Glomerular visceral epithelial cell (primary cell): ENCODE results near the gene NADSYN1.

Source experiments
- DNase-seq: peaks from one replicate; pipeline ENCODE4 v3.0.0-alpha.2; 2016; ENCODE audit errors: extremely low spot score

Gene NADSYN1

DNA sequence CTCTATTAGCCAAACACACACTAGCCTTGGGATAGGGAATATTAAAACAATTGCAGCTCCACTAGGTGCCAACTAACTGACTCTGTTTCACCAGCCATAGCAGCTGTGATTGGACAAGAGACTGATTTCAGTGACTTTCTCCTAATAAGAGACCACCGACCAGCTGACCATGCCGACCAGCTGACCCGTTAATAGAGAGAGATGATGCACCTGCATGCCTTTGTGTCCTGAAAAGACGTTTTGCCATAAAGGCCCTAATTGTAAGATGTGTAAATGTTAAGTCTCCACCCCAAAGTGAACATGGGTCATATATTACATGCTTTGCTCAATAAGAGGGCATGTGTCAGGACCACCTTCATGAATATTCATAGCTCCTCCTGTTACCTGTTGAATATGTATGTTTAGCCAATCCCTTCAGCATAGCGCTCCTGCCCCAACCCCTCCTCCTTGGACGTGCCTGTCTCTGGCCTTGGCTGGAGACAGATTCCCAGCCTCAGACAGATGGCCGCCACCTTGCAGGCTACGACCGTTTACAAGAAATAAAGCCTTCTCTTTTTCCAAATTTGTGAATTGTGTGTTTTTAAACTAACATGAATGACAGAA, 1.3 kb upstream of the NADSYN1 start:
- peak; percentile 12 for DNase-seq

DNA sequence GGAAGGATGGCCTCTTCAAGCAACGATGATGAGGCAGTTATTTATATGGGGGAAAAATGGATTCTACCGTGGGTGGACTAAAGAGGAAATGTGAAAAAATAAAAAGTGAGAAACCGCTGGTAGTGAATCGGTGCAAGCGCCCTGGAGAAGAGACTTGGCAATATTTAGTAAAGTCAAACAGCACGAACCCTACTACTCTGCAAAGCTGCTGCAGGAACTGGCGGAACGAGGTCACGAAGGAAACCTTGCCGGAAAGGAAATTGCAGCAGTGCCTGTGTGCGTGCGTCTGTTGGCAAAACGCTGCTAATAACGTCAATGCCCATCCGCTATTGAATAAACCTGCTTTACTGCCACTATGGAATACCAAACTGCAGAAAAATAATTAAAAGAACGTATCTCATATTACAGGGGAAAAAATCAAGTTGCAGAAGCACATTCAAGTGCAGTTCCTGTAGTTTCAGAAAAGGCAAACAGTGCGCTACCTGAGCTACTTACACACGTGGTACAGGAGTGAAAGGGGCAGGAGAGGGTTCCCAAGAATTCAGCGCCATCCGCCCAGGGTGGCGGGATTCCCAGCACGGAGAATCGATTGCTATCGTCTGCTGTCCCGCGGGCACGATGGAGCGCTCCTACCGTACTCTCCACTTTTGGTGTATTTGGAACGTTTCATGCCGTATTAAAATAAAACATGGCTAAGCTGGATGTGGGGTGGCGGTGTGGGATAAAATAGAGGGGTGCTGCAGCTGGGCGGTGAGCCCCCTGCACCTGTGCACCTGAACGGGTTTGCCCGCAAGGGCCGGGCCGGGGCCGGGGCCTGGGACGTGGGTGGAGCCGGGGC, 585 bp upstream of the NADSYN1 start:
- DNase-seq = no peak

DNA sequence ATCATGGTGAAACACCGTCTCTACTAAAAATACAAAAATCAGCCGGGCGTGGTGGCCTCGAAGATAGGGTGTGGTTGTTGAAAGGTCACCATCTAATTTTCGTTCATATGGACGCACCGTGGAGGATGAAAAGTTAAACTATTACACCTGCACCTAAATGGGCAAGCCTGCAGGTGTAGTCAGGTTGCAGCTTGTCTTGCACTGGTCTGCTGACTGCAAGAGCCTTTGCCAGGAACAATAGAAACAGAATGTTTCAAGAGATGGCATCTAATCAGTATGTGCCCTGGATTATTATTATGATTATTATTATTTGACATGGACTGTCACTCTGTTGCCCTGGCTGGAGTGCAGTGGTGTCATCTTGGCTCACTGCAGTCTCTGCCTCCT, 908 bp downstream of the NADSYN1 start:
- DNase-seq = no peak

DNA sequence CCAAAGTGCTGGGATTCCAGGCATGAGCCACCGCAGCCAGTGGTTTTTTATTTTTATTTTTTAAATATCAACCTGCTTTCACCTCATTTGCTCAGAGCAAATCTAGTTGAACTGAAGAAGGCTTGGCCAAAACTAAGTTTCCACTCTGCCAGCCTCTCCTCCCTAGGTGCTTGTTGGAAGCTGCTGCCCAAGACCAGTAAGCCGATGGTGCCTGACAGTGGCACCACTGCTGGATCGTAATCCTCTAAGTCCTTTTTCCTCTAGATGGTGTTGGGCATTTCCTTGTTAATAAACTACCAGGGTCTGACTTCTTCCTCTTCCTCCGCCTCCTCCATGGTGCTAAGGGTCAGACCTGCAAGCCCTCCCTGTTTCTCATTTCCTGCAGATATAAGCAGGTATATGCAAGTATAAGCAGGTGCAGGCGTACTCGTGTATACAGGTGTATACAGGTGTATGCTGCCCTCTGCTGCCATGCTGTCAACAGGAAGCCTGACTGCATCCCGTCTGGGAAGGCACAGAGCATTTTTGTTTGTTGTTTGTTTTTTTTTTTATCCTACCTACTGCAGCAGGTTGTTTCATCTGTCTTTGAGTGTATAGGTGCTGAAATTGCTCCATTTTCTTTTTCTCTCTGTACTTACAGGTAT, 1.6 kb downstream of the NADSYN1 start:
- DNase-seq = no peak

DNA sequence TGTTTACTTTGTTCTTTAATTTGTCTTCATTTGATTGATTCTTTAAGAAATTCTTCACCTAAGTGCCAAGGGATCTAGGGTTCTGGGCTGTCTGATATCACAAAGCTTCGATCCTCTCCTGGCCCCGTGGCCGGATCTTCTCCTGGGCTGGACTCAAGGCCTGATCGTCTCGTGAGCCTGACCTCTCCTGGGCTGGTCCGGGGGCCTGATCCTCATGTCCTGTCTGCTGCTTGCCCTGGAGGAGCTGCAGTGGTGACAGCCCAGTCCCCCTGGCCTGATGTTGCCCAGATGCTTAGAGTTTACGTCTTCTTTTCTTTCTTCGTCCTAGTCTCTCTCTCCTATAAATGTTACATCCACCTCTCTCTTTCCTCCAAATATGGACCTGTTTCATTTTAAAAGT, 3.3 kb downstream of the NADSYN1 start:
- DNase-seq = no peak

DNA sequence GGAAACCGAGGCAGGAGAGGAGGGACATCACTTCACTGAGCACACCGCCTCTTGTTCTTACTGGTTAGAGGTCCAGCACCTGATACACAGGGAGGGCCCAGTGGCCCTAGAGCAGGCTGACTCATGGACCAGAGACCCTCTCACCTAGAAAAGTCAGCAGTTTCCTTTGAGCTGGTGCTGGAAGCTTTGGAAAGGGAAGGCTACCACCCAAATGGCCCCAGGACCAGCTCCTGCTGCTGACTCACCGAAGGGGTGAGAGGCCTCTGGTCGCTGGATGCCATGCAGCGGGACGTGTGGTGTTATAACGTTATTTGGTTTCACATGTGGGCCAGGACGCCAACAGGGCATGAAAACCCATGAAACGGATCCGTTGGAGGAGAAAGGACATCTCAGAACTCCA, 3.8 kb downstream of the NADSYN1 start:
- no peak for DNase-seq

DNA sequence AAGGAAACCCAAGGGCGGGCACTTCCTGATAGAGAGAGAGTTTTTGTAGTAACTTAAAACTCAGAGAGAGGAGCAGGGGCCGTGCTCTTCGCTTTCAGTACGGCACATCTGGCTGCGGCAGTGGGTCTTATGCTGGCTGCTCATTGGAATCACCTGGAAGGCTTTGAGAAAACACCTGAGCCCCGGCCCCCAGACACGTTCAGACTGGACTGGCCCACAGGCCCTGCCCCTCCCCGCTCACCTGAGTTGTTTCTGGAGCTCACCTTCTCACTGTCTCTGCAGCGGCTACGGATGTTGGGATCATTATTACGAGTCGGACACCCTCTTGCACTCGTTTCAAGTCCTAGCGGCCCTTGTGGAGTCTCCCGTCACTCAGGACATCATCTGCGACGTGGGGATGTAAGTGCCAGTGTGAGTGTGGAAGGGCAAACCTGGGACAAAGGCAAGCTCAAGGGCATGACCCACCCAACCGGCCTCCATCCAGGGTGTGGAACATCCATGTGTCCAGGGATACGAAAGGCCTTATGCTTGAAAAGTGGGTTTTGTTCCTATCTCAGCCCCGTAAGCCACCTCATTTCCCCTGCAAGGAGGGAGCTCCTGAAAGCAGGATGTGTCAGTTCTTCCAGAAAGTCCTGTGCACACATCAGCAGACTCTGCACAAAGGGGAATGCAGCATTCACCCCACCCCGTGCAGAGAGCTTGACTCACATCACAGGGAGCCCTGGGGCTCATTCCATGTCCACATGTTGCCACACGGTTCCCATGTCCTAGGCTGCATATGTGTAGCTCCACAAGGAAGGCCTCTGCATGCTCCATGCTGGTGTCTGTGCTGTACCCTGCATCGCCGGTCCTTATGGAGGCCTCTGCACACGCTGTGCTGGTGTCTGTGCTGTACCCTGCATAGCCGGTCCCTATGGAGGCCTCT, 5.4 kb downstream of the NADSYN1 start:
- DNase-seq = no peak

DNA sequence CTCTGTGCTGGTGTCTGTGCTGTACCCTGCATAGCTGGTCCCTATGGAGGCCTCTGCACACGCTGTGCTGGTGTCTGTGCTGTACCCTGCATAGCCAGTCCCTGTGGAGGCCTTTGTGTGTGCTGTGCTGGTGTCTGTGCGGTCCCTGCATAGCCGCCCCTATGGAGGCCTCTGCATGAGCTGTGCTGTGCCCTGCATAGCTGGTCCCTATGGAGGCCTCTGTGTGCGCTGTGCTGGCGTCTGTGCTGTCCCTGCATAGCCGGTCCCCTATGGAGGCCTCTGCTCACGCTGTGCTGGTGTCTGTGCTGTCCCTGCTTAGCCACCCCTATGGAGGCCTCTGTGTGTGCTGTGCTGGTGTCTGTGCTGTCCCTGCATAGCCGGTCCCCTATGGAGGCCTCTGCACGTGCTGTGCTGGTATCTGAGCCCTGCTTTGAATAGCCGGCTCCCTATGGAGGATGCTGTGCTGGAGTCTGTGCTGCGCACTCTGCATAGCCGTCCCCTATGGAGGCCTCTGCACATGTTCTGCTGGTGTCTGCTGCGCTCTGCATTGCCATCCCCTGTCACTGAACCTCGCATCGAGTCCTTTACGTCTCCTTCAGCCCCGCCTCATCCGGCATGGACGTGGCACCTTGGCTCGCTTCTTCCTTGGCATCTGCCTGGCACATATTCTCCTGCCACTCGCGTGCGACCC, 6.2 kb downstream of the NADSYN1 start:
- no peak for DNase-seq

DNA sequence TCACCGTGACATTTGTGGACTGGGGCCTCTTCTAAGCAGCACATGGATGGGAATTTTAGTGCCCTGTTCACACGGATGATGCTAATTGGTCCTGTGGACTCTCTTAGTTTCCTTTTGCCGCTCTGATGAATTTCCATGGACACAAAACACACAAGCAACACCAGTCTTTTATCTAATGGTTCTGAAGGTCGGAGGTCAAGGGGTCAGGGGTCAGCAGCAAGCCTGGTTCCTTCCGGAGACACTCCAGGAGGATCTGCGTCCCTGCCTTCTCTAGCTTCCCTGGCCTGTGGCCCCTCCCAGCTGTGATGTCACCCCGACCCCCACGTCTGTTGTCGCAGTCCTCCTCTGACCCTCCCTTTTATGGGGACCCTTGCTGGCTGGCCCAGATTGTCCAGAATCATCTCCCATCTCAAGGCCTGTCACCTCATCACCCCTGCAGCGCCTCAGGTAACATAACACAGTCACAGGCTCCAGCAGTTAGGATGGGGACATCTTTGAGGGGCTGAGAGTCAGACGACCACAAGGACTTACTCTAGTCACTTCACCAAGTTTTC, 6.8 kb downstream of the NADSYN1 start:
- no peak for DNase-seq

DNA sequence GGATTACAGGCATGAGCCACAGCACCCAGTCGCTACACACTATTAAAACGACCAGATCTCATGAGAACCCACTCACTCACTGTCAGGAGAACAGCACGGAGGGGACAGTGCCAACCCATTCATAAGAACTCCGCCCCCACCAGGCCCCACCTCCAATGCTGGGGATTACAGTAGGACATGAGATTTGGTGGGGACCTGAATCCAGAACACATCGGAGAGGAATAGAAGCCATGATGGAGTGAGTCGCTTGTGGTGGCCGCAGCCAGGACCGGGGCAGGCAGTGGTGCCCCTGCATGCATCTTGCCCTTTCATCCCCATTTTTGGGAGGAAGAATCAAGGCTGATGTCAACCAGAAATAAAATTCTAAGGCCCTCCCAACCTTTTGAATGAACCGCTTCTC, 8.7 kb downstream of the NADSYN1 start:
- no peak for DNase-seq

DNA sequence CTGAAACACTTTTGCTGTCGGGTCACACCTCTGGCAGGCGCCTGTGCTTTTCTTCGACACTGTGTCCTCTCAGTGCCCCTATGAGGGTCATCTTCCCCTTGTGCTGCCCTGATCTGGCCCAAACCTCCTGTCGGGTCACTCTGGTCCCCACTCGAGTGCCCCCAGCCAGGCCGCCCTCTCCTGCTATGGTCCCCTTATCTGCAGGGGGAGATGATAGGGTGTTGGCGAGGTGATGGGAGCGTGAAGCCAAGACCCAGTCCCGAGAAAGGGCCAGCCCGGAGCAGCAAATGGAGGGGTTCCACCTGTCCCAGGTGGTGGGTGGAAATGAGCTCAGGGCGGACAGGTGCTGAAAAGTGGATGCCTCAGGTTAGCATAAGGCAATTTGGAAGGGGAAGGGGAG, 9.7 kb downstream of the NADSYN1 start:
- DNase-seq = no peak

DNA sequence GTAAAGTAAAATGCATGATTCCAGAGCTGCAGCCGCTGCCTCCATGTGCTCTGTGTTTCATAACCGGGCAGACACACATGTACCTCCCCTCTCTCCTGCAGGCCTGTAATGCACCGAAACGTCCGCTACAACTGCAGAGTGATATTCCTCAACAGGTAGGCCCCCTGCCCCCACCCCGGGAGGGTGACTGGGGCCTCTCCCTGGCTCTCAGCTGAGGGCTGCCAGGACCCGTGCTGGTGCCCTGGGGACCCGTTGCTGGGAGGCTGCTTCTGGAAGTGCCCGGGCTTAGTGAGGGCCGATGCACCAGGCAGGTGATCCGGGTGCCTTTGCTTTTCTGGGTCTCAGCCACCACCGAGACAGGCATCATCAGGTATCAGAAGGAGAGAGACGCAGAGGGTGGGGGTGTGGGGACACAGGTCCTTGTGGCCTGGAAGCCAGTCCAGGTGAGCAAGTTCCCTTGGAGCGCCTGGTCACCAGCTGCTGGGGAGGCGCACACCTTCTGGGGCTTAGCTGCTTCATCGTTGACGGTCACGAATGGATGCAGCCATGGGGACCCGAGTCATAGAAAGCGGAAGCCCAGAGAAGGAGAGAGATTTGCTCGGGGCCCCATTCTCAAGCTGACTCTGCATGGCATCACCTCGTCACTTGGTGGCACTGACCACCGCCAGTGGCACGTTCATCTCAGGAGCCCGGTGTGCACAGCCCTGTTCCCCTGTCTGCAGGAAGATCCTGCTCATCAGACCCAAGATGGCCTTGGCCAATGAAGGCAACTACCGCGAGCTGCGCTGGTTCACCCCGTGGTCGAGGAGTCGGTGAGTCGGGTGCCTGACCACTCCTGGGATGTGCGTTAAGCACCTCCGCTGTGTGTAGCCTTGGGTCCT, 10.6 kb downstream of the NADSYN1 start:
- DNase-seq = no peak

DNA sequence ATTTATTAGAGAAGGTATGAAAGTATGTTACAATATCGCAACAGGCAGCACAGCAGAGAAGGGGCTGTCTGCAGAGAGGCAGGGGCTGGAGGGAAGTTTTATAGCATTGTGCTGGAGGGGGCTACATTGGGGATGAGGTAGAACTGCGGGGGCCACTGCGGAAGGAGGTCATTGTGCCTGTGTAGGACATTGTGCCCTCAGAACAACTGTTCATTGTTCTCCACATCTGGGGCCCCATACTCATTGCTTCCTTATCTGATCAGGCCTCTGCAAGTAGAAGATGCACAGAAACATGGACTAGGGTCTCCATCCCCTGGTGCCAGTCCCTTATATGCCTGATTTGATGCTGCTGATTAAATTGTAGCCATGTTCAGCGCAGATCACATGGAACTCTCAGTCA, 12.1 kb downstream of the NADSYN1 start:
- no peak for DNase-seq

DNA sequence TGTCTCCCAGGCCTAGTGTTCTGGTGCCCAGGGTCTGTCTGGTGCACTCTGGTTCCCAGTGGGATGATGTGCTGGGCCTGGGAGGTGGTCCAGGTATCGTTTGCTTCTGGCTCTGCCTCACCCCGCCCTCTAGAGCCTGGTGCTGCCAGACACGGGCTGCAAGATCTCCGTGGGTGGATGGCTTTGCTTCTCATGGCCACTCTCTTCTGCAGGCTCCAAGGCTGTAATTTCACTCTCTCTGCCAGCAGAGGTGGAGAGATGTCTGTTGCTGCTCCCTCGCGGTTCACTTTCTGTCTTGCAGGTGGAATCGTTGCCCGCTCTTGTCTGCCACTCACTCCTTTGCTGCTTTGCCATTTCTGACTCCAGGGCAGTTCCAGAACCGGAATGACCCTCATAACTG, 13.4 kb downstream of the NADSYN1 start:
- no peak for DNase-seq

DNA sequence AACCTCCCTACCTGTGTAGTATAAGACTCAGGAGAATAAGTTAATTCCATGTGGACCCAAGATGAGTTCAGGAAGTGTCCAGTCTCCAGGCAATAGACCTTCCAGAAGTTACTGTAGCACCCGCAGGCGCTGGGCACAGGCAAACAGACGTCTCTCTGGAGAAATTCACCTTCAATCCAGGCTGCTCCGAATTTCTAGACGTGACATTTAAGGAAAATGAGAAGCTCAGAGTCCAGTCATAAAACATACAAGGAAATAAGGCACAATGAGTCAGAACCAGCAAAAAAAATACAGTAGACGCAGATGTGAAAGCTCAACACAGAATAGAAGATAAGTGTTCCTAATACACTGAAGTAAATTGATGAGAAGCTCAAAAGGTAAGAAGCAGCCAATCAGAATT, 14.2 kb downstream of the NADSYN1 start:
- DNase-seq = no peak

DNA sequence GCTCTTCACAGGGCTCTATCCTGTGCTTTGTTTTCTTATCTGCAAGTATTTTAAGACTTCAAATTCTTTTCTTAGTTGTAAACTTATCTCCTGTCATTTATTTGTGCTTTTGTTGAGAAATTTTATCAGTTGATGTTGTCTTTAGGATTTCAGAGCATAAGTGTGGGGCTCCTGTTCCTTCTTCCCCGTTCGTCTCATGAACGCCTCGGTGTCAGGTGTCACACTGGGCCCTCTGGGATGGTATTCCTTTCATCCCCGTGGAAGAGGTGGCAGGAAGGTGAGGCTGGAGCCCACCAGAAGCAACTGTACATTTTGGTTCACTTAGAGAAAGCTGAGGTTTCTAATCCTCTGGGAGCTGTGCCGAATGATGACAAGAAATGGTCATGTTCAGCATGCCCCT, 17.9 kb downstream of the NADSYN1 start:
- no peak for DNase-seq

DNA sequence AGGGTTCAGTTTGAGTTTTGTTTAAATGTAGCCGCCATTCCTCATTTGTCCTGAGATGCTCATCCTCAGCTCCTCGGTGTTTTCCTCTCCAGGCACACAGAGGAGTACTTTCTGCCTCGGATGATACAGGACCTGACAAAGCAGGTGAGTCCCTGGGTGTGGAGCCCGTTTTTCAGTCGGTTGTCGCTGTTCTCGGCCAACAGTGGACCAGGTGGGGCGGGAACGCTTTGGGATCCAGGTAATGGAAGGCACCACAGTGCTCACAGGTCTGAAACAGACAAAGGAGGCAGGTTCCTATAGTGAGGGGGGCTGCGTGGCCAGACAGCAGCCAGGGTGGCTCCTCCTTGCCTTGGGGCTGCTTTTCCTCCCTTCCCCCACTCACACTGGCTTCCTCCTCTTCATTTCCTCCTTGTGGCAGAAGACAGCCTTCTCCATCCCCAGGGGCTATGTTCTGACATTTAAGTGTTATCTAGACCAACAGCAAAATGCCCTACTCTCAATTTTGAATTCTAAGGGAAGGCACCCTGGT, 19.4 kb downstream of the NADSYN1 start:
- no peak for DNase-seq

DNA sequence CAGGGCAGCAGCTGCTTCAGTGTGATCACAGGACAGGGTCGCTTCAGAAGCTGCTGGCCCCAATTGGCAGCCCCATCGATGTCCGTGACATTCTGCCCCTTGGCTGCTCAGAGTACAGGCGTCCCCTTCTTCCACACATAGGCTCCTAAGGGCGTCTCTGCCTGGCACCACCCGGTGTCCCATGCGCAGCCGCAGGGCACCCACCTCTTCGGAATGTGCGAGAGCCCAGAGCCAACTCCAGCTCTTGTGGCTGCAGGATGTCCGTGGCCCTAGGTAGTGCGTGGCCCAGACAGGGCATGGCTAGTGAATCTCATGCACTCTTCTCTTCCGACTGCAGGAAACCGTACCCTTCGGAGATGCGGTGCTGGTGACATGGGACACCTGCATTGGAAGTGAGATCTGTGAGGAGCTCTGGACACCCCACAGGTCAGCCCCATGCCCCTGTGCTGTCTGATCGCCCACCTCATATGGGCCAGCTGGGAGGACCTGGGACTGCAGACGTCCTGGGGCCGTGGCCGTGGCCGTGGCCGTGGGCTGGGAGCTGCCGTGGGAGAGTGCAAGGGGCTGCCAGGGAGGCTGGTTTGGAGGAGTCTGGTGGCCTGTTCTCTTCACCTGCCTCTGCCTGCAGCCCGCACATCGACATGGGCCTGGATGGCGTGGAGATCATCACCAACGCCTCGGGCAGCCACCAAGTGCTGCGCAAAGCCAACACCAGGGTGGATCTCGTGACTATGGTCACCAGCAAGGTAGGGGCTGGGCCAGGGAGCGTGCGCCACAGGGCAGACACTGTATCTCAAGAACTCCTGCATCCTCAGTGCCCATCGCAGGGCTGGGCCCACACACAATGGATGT, 20.2 kb downstream of the NADSYN1 start:
- DNase-seq = no peak

DNA sequence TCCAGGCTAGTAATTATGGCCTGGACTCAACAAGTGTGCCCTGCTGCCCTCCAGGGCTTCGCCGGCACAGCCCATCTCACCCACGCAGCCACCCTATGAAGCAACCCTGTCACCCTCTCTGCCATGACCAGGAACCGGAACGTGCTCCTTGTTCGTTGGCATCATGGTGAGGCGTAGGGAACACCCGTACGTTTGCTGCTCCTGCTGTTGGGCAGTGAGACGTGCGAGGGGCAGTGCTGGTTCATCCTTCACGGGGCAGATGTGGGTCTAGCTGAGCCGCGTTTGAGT, 20.7 kb downstream of the NADSYN1 start:
- no peak for DNase-seq
